Ectodermal cell (in vitro differentiated cells): ENCODE data around the gene DGKG.

ENCODE experiments used
- H3K27ac ChIP-seq: 2 replicates; pipeline ENCODE4 v1.7.0; 2013; ENCODE audit warnings: mild to moderate bottlenecking, low read depth, low read length; ENCODE audit not compliant: insufficient read depth, poor library complexity, severe bottlenecking
- H3K27me3 ChIP-seq: 2 replicates; pipeline ENCODE4 v1.7.0; 2013; ENCODE audit warnings: mild to moderate bottlenecking, low read length; ENCODE audit not compliant: insufficient read depth, control insufficient read depth, poor library complexity, severe bottlenecking
- H3K36me3 ChIP-seq: one replicate; pipeline ENCODE4 v1.7.0; 2013; ENCODE audit warnings: low read length; ENCODE audit not compliant: control insufficient read depth, insufficient read depth
- H3K4me1 ChIP-seq: one replicate; pipeline ENCODE4 v1.7.0; 2013; ENCODE audit warnings: low read length; ENCODE audit not compliant: control insufficient read depth, insufficient read depth
- H3K4me3 ChIP-seq: 2 replicates; pipeline ENCODE4 v1.7.0; 2013; ENCODE audit warnings: low read depth, low read length, control low read depth; ENCODE audit not compliant: insufficient read depth
- H3K9me3 ChIP-seq: 2 replicates; pipeline ENCODE4 v1.7.0; 2013; ENCODE audit warnings: mild to moderate bottlenecking, low read length, moderate library complexity; ENCODE audit not compliant: control insufficient read depth
- WGBS, 2 experiments: methylation state at CpG; one replicate each; pipeline ENCODE4 v1.1.7; 2013; ENCODE audit warnings: missing lambda C conversion rate in 2 of 2; 5-methylcytosine and 5-hydroxymethylcytosine counted together

DGKG gene

GRCh38 chr3:186367631-186368030 lies 5.6 kb upstream of the DGKG start:
- Histone ChIP-seq H3K27ac (no peak overlapping the region), H3K36me3 (no peaks in the 10 kb centered on the region), H3K4me3 (no peak overlapping the region), H3K4me1 (no peaks in the 10 kb centered on the region), H3K27me3 (peaks cover 29% of the 10 kb centered on the region), H3K9me3 (no peaks in the 10 kb centered on the region)
- WGBS, 2 experiments: 89 to 92% methylated on average over 8 of the region's 8 CpGs

DNA sequence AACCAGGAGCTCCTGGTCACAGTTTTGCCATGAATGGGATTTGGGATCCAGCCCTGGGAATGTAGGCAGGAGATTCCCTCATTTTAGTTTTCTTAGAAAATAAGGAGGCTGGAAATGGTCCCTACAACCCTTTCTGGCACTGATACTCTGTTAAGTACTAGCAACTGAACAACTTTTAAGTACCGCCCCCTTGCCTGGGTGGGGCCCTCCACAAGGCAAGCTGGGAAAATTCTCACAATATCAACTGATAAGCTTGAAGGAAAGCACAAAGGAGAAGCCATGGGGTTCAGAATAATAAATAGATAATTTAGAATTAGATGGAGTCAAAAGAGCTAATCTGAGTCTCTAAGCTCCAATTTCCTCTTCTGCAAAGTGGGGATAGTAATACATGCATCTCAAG lies 4.2 kb upstream of the DGKG start:
- Histone ChIP-seq H3K27me3 (peaks cover 43% of the 10 kb centered on the region), H3K27ac (no peak overlapping the region), H3K36me3 (no peaks in the 10 kb centered on the region), H3K9me3 (no peaks in the 10 kb centered on the region), H3K4me3 (no peak overlapping the region), H3K4me1 (peaks cover 8% of the 10 kb centered on the region)
- WGBS, 2 experiments: 89 to 100% methylated on average over 1 of the region's 1 CpG

DNA sequence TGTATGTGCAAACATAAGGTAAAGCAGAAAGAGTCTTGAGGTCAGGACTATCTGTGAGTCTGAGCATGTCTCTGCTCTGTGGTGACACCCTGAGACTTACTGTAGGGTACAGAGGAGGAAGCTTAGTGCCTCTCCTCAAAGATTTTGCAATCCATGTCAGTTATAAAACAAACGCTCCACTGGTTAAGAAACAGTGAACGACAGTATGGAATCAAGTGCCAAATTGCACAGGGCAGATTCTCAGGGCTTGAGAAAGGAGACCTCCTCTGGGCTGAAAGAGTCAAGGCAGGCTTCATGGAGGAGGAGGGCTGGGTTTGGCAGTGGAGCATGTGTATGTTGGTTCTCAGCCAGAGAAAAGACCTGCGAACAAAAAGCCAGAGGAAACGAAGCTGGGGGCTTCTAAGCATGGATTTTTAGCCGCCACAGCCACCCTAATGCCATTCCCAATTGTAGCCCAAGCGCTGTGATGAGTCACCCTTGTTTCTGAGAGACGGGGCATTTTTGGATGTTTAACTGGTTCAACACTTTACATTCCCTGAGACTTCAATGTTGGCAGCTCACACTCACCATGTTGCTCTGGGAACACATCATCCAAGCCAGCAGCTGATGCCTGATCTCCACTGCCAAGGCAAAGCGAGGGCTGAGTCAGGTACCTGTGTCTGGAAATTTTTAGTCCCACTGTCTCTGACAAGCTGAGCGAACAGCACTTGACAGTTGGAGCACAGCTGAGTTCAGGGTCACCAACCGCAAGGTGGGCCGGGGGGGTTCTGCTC lies 3.4 kb upstream of the DGKG start:
- Histone ChIP-seq H3K4me1 (peaks cover 12% of the 10 kb centered on the region), H3K36me3 (no peaks in the 10 kb centered on the region), H3K9me3 (no peaks in the 10 kb centered on the region), H3K4me3 (no peak overlapping the region), H3K27me3 (peaks cover 51% of the 10 kb centered on the region), H3K27ac (no peak overlapping the region)
- WGBS, 2 experiments: 85 to 86% methylated on average over 11 of the region's 11 CpGs

- Histone ChIP-seq H3K27me3 (peaks cover 69% of the 10 kb centered on the region), H3K4me3 (no peak overlapping the region)
- 86 to 88% methylated on average over 10 of the region's 10 CpGs for WGBS, 2 experiments
Observed at GRCh38 chr3:186362988-186363387, 954 bp upstream of the DGKG start.

DNA sequence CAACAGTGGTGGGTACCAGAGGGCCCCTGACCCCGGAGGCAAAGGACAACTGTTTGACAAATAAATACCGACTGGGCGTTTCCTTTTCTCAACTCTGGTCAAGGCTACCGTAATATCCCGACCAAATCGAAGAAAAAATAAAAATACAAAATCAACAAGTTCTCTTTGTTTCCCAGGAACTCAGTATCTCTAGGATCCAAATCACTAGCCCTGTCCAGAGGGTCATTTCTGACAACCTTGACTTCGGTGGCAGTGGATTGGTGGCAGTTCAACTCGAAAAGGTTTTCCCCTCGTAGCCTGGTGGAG lies 456 bp upstream of the DGKG start:
- H3K27ac ChIP-seq: no peak overlapping the region
- 59 to 60% methylated on average over 9 of the region's 9 CpGs for WGBS, 2 experiments
- peak overlapping the region; percentile 39 for H3K4me3 ChIP-seq
- H3K27me3 ChIP-seq: peaks cover 69% of the 10 kb centered on the region
- H3K36me3 ChIP-seq: no peaks in the 10 kb centered on the region
- no peaks in the 10 kb centered on the region for H3K9me3 ChIP-seq
- H3K4me1 ChIP-seq: peaks cover 12% of the 10 kb centered on the region

More at GRCh38 chr3:186362988-186363387, 954 bp upstream of the DGKG start:
- H3K4me1 ChIP-seq: peaks cover 12% of the 10 kb centered on the region
- no peak overlapping the region for H3K27ac ChIP-seq
- H3K36me3 ChIP-seq: no peaks in the 10 kb centered on the region
- no peaks in the 10 kb centered on the region for H3K9me3 ChIP-seq

DNA sequence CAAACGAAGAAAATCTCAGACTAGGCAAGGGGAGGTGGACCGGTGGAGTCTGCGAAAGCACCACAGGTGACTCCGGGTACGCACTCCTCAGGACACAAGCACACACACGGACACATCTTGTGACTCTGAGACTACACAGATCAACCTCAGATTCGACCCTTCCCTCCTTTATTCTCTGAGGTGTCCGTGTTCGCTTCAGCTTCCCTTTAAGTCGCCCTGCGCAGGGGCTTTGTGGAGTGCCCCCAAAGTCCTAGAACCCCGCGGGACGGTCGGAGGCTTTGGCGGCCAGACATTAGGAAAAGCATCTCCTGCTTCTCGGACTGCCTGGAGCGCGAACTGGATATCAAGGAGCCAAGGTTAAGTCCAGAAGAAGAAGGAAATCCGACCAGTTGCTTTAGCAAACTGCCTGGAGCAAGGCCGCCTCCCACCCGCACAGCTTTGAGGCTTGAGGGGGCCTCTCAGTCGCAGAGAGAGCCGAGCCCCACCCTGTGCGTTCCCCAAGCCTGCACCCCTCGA lies 730 bp downstream of the DGKG start:
- Histone ChIP-seq H3K9me3 (no peaks in the 10 kb centered on the region), H3K27ac (no peak overlapping the region), H3K4me1 (peaks cover 12% of the 10 kb centered on the region), H3K4me3 (peak overlapping the region; percentile 39), H3K27me3 (peaks cover 69% of the 10 kb centered on the region), H3K36me3 (no peaks in the 10 kb centered on the region)
- 3% methylated on average over 26 of the region's 26 CpGs for WGBS, 2 experiments

DNA sequence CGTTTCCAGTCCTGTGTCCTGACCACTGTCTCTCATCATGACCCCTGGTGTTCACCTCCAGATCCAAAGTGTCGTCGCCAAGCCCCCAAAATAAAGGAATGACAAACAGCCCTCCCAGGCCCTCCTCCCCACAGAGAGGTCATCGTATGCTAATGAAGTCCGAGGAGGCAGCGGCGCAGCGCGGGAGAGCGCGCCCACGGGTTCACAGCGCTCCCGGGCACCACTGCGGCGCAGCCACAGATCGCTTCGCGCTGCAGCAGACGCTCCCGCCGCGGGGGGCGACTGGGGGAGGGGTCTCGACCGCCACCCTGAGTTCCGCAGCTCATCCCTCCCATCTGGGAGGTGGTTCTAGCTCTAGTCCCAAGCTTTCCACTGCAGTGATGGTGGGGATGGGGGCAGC lies 1.3 kb downstream of the DGKG start:
- H3K4me3 ChIP-seq: peak overlapping the region; percentile 39
- 1% methylated on average over 27 of the region's 27 CpGs for WGBS, 2 experiments

DNA sequence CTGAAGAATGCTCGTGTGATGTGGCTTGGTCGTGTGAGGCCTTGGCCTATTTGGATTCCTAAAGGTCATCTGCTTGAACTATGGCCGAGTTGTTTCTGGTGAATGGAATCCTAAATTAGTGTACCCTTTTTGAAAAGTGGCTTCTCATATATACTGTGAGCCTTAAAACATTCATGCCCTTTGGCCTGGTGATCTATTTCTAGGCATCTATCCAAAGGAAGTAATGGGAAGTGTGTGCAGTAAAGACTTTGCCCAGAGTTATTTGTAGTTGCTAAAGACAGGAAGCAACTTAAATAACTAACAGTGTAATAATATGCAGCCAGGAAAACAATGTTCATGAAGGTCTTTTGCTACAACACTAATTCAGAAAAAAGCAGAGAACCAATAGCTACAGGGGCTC lies 3.0 kb downstream of the DGKG start:
- Histone ChIP-seq H3K36me3 (no peaks in the 10 kb centered on the region), H3K4me3 (no peak overlapping the region), H3K27me3 (peaks cover 54% of the 10 kb centered on the region), H3K9me3 (no peaks in the 10 kb centered on the region), H3K27ac (no peak overlapping the region), H3K4me1 (peaks cover 12% of the 10 kb centered on the region)
- 84 to 87% methylated on average over 3 of the region's 3 CpGs for WGBS, 2 experiments

More for the DNA sequence above, 1.3 kb downstream of the DGKG start:
- peaks cover 12% of the 10 kb centered on the region for H3K4me1 ChIP-seq
- no peaks in the 10 kb centered on the region for H3K36me3 ChIP-seq
- H3K27me3 ChIP-seq: peaks cover 68% of the 10 kb centered on the region
- no peak overlapping the region for H3K27ac ChIP-seq
- H3K9me3 ChIP-seq: no peaks in the 10 kb centered on the region

- peaks cover 4% of the 10 kb centered on the region for H3K4me1 ChIP-seq
- no peaks in the 10 kb centered on the region for H3K36me3 ChIP-seq
- no peak overlapping the region for H3K4me3 ChIP-seq
- H3K9me3 ChIP-seq: no peaks in the 10 kb centered on the region
- peaks cover 25% of the 10 kb centered on the region for H3K27me3 ChIP-seq
- WGBS, 2 experiments: 96 to 98% methylated on average over 5 of the region's 5 CpGs
- no peak overlapping the region for H3K27ac ChIP-seq
Observed at GRCh38 chr3:186356152-186356551, 5.9 kb downstream of the DGKG start.

DNA sequence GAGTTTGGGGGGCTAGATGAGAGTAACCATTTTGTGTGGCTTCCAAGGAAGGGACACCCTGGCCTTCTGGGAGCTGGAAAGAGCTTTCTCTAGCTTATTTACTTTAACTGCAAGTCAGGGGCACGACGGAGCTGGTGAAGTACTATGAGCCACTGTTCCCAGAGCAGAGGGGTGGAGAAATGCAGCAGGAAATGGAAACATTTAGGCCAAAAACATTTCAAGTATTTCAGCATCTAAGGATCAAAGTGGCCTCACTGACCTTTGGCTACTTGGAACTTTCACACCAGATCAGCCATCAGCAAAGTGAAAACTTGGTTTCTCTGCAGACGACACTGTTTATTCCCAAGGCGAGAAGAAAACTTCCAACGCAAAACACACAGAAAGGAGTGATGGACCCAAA lies 7.9 kb downstream of the DGKG start:
- WGBS, 2 experiments: 78 to 87% methylated on average over 5 of the region's 5 CpGs
- H3K4me1 ChIP-seq: no peaks in the 10 kb centered on the region
- no peaks in the 10 kb centered on the region for H3K36me3 ChIP-seq
- H3K4me3 ChIP-seq: no peak overlapping the region
- H3K9me3 ChIP-seq: no peaks in the 10 kb centered on the region
- H3K27me3 ChIP-seq: peaks cover 5% of the 10 kb centered on the region
- H3K27ac ChIP-seq: no peak overlapping the region
